ENCODE measurements around the gene MRS2. TPM values are rescaled to one million over a fixed set of nuclear protein-coding genes. Genes with fewer than 3 reads are reported as not detected.

MRS2 gene
- polyA plus RNA-seq, 2 of the 4 experiments (the other 2 are of a cell fraction) = 21.8 to 24.8 TPM

- peak; percentile 71 to 74 for ATAC-seq
- TF ChIP-seq MAX (IDR thresholded peaks at IDR 0.05) (peak; percentile 50; the same call in 1 of the 2 replicates), SMC3 (IDR thresholded peaks at IDR 0.05) (peak; percentile 4; the same call in 1 of the 3 replicates), SREBF2 (IDR thresholded peaks at IDR 0.05) (no peak), CTCF (IDR thresholded peaks at IDR 0.05) (0 out of 3 replicates have a peak, but pooled peaks have one; percentile 6), E2F6 (IDR thresholded peaks at IDR 0.05; ENCODE audit: borderline replicate concordance, low read depth) (peak; percentile 40; the same call in 1 of the 2 replicates)
- peak within 1 kb of the TSS; percentile 87 for H3K4me2 ChIP-seq
- no peaks in the 10 kb centered on the region for H3K9me3 ChIP-seq
- peaks cover 14% of the 10 kb centered on the region; the same call in 2 of the 3 replicates for H3K4me1 ChIP-seq
- DNase-seq (ENCODE audit: low read depth in 1 of 2, low spot score in 1 of 2) = peak; percentile 24 to 76
- FAIRE-seq = no peak
- H3K27ac ChIP-seq = peak within 1 kb of the TSS; percentile 79 to 87
- POLR2A ChIA-PET = no interaction called here
- CTCF ChIA-PET = interaction anchor here (0.9 to 3.5 kb wide), 6 partner anchors 9 to 75 kb away, joined by 3 to 21 read pairs (median 5); no protein-coding TSS in a partner anchor
- WGBS (ENCODE audit: missing lambda C conversion rate) = 3% methylated on average over 28 of the region's 61 CpGs
- H3K4me3 ChIP-seq = peak within 1 kb of the TSS; percentile 63
Measured at GRCh38 chr6:24357336-24358218, 45.2 kb upstream of the MRS2 start, which contains the start of gene DCDC2. Gene DCDC2 (minus strand): TSS chr6:24358059. CDS start chr6:24357750, 309 bp downstream.

GRCh38 chr6:24358219-24358821, 44.4 kb upstream of the MRS2 start:
- 29% methylated on average over 12 of the region's 12 CpGs for WGBS (ENCODE audit: missing lambda C conversion rate)
- no peaks in the 10 kb centered on the region for H3K9me3 ChIP-seq
- FAIRE-seq = no peak
- H3K4me1 ChIP-seq = peaks cover 14% of the 10 kb centered on the region; the same call in 2 of the 3 replicates
- H3K27ac ChIP-seq = peak overlapping the region; percentile 79 to 87
- TF ChIP-seq CHD4 (IDR thresholded peaks at IDR 0.05; ENCODE audit: borderline replicate concordance) = 0 out of 2 replicates have a peak, but pooled peaks have one; percentile 62
- no peak for TF ChIP-seq RNF2 (IDR thresholded peaks at IDR 0.05; ENCODE audit: borderline replicate concordance, low read depth)
- ChIA-PET CTCF (interaction anchor here (0.9 to 3.5 kb wide), 6 partner anchors 8 to 75 kb away, joined by 3 to 21 read pairs (median 5); no protein-coding TSS in a partner anchor), POLR2A (no interaction called here)
- peak overlapping the region; percentile 87 for H3K4me2 ChIP-seq
- H3K4me3 ChIP-seq = peak overlapping the region; percentile 63
- no peak for DNase-seq (ENCODE audit: low read depth in 1 of 2, low spot score in 1 of 2)
- ATAC-seq = no peak

- DNase-seq (ENCODE audit: low read depth in 1 of 2, low spot score in 1 of 2) (peak; percentile 60 to 92), FAIRE-seq (no peak), ATAC-seq (peak; percentile 88 to 92)
- H3K4me2 ChIP-seq = peak overlapping the region; percentile 86
- H3K4me3 ChIP-seq = peak overlapping the region; percentile 34
- H3K4me1 ChIP-seq = peaks cover 14% of the 10 kb centered on the region; the same call in 2 of the 3 replicates
- WGBS (ENCODE audit: missing lambda C conversion rate) = 5% methylated on average over 27 of the region's 55 CpGs
- ChIA-PET CTCF (interaction anchor here (0.6 to 1.8 kb wide), 31 partner anchors 10 to 87 kb away, joined by 3 to 25 read pairs (median 4); partner anchors contain the start of gene MRS2), POLR2A (interaction anchor here (0.9 to 1.2 kb wide), 5 partner anchors 19 to 77 kb away, joined by 3 to 5 read pairs (median 4); partner anchors contain the start of gene MRS2)
- peak overlapping the region; percentile 79 to 87 for H3K27ac ChIP-seq
- no peaks in the 10 kb centered on the region for H3K9me3 ChIP-seq
- peak in 1 of 2 experiments; percentile 51; a peak in 1 of 5 replicates for TF ChIP-seq JUN (IDR thresholded peaks at IDR 0.05)
- TF ChIP-seq CBX8 (IDR thresholded peaks at IDR 0.05) = no peak
- no peak for TF ChIP-seq PBX3 (IDR thresholded peaks at IDR 0.05)
- peak; percentile 31; the same call in 1 of the 2 replicates for TF ChIP-seq CHD4 (IDR thresholded peaks at IDR 0.05; ENCODE audit: borderline replicate concordance)
- no peak for TF ChIP-seq NFE2L2 (conservative IDR thresholded peaks at IDR 0.05; ENCODE audit: low read length)
- no peak for TF ChIP-seq BCL3 (IDR thresholded peaks at IDR 0.05)
- TF ChIP-seq CTCF (IDR thresholded peaks at IDR 0.05) = peak; percentile 80
- TF ChIP-seq ZNF302 (CRISPR knock-in tag; IDR thresholded peaks at IDR 0.05) = no peak
- TF ChIP-seq REST (IDR thresholded peaks at IDR 0.05) = no peak
Measured at GRCh38 chr6:24359640-24360454, 42.9 kb upstream of the MRS2 start.

All from A549 (cell line).